Putamen (tissue), 1 donor: Measurements from ENCODE around the gene SELENOP.
"Not testable (repeated sequence)": the region's sequence is repeated elsewhere in the genome, so short reads cannot be mapped to it uniquely, and the experiment has no call there.

Source experiments
- DNase-seq: peaks from one replicate; pipeline ENCODE4 v3.0.0-alpha.2; 2016; ENCODE audit warnings: low spot score

SELENOP gene

GRCh38 chr5:42811591-42812446, at the start of gene SELENOP:
Gene SELENOP, minus strand, starts transcription at chr5:42811892. Its CDS starts 3,539 bp downstream, at chr5:42808353.
- DNase-seq: peak; percentile 84

GRCh38 chr5:42858687-42859086, 47.0 kb upstream of the SELENOP start:
- DNase-seq: peak; percentile 91

GRCh38 chr5:42858031-42858643, 46.4 kb upstream of the SELENOP start:
- peak; percentile 92 for DNase-seq

GRCh38 chr5:42855811-42856210, 44.1 kb upstream of the SELENOP start:
- DNase-seq: no peak

- DNase-seq: no peak
Measured at GRCh38 chr5:42855386-42855785, 43.7 kb upstream of the SELENOP start.

- no peak for DNase-seq
Measured at GRCh38 chr5:42854795-42855194, 43.1 kb upstream of the SELENOP start.

GRCh38 chr5:42852826-42853225, 41.1 kb upstream of the SELENOP start:
- no peak for DNase-seq

GRCh38 chr5:42851481-42851880, 39.8 kb upstream of the SELENOP start:
- no peak for DNase-seq

GRCh38 chr5:42848545-42848944, 36.9 kb upstream of the SELENOP start:
- no peak for DNase-seq

GRCh38 chr5:42844408-42844807, 32.7 kb upstream of the SELENOP start:
- not testable (repeated sequence) for DNase-seq

- DNase-seq: no peak
Measured at GRCh38 chr5:42843675-42844292, 32.1 kb upstream of the SELENOP start.

- no peak for DNase-seq
Measured at GRCh38 chr5:42842921-42843641, 31.4 kb upstream of the SELENOP start.

- no peak for DNase-seq
Measured at GRCh38 chr5:42840842-42841567, 29.3 kb upstream of the SELENOP start.

GRCh38 chr5:42840269-42840668, 28.6 kb upstream of the SELENOP start:
- no peak for DNase-seq

- DNase-seq: no peak
Measured at GRCh38 chr5:42839196-42839595, 27.5 kb upstream of the SELENOP start.

GRCh38 chr5:42837601-42838000, 25.9 kb upstream of the SELENOP start:
- DNase-seq: no peak

- no peak for DNase-seq
Measured at GRCh38 chr5:42836070-42836769, 24.5 kb upstream of the SELENOP start.

GRCh38 chr5:42832060-42832459, 20.4 kb upstream of the SELENOP start:
- no peak for DNase-seq

GRCh38 chr5:42830924-42831323, 19.2 kb upstream of the SELENOP start:
- DNase-seq: no peak

- no peak for DNase-seq
Measured at GRCh38 chr5:42828671-42829070, 17.0 kb upstream of the SELENOP start.
